Neural cell (in vitro differentiated cells): ENCODE results near the gene COG8. TPM values are rescaled to one million over a fixed set of nuclear protein-coding genes. Genes with fewer than 3 reads are reported as not detected.

Experiments used
- H2AFZ ChIP-seq: fragments of 200-600, 300-800 bp; sonication (generic), shearing (Covaris generic); 2 replicates; pipeline ENCODE4 v1.6.0; 2014; ENCODE audit warnings: low read depth, mild to moderate bottlenecking, antibody characterized with exemption, low read length, moderate library complexity
- H3F3A ChIP-seq: fragments of 200-600 bp; shearing (Covaris generic); 2 replicates; pipeline ENCODE4 v1.6.1; 2016; ENCODE audit warnings: mild to moderate bottlenecking, moderate library complexity, mixed read lengths, antibody characterized with exemption, low read length; ENCODE audit not compliant: insufficient read depth, poor library complexity, severe bottlenecking
- H3K27ac ChIP-seq: fragments of 200-600, 300-800 bp; sonication (generic), shearing (Covaris generic); 2 replicates; pipeline ENCODE4 v1.5.1; 2014; ENCODE audit warnings: mild to moderate bottlenecking, low read length, moderate library complexity
- H3K27me3 ChIP-seq: fragments of 300-800, 200-600 bp; sonication (generic), shearing (Covaris generic); 2 replicates; pipeline ENCODE4 v1.6.0; 2014; ENCODE audit warnings: mild to moderate bottlenecking, low read depth, low read length, moderate library complexity; ENCODE audit not compliant: insufficient read depth
- H3K36me3 ChIP-seq: fragments of 300-800, 200-600 bp; sonication (generic), shearing (Covaris generic); 2 replicates; pipeline ENCODE4 v1.5.1; 2014; ENCODE audit warnings: mild to moderate bottlenecking, antibody characterized with exemption, low read length, moderate library complexity; ENCODE audit not compliant: insufficient read depth
- H3K4me2 ChIP-seq: fragments of 300-800, 200-600 bp; sonication (generic), shearing (Covaris generic); 2 replicates; pipeline ENCODE4 v1.6.0; 2014; ENCODE audit warnings: mild to moderate bottlenecking, low read length
- H3K4me3 ChIP-seq: fragments of 300-800, 200-600 bp; sonication (generic), shearing (Covaris generic); 2 replicates; pipeline ENCODE4 v1.5.1; 2014; ENCODE audit warnings: mild to moderate bottlenecking, low read length, moderate library complexity
- H3K79me2 ChIP-seq: fragments of 200-600 bp; shearing (Covaris generic); replicated peaks from 2 replicates; pipeline ENCODE4 v1.6.0; 2014; ENCODE audit warnings: mild to moderate bottlenecking, low read length, moderate library complexity; ENCODE audit not compliant: insufficient read depth
- H3K9ac ChIP-seq: fragments of 300-800, 200-600 bp; sonication (generic), shearing (Covaris generic); 2 replicates; pipeline ENCODE4 v1.6.1; 2016; ENCODE audit warnings: mild to moderate bottlenecking, low read length, mixed read lengths
- H3K9me2 ChIP-seq: fragments of 200-600 bp; shearing (Covaris generic); 2 replicates; pipeline ENCODE4 v1.6.1; 2016; ENCODE audit warnings: mild to moderate bottlenecking, low read length, mixed read lengths; ENCODE audit not compliant: insufficient read depth
- H3K9me3 ChIP-seq: fragments of 200-600, 300-800 bp; sonication (generic), shearing (Covaris generic); 2 replicates; pipeline ENCODE4 v1.6.1; 2016; ENCODE audit warnings: mild to moderate bottlenecking, mixed run types, low read length, moderate library complexity, mixed read lengths
- H4K20me1 ChIP-seq: fragments of 200-600 bp; shearing (Covaris generic); 2 replicates; pipeline ENCODE4 v1.6.1; 2016; ENCODE audit warnings: mild to moderate bottlenecking, mixed run types; ENCODE audit not compliant: insufficient read depth
- EP300 ChIP-seq: fragments of 450-650 bp; conservative IDR thresholded peaks from 2 replicates; pipeline ENCODE4 v1.6.1; 2014; ENCODE audit warnings: antibody characterized with exemption, mild to moderate bottlenecking, moderate library complexity; ENCODE audit not compliant: poor library complexity, severe bottlenecking
- EZH2 ChIP-seq: fragments of 200-600, 300-800 bp; shearing (Covaris generic), sonication (generic); IDR thresholded peaks from 2 replicates; pipeline ENCODE4 v1.6.1; 2014; ENCODE audit warnings: antibody characterized with exemption, low read length, borderline replicate concordance, mild to moderate bottlenecking; ENCODE audit not compliant: insufficient read depth, poor library complexity, severe bottlenecking
- MXI1 ChIP-seq: fragments of 450-650 bp; conservative IDR thresholded peaks from 2 replicates; pipeline ENCODE4 v1.6.1; 2014; ENCODE audit warnings: antibody characterized with exemption, mild to moderate bottlenecking; ENCODE audit not compliant: poor library complexity, severe bottlenecking
- POLR2AphosphoS5 ChIP-seq: IDR thresholded peaks from 2 replicates; pipeline ENCODE4 v1.6.1; 2012
- RAD21 ChIP-seq: fragments of 450-650 bp; conservative IDR thresholded peaks from 2 replicates; pipeline ENCODE4 v1.6.1; 2014; ENCODE audit warnings: antibody characterized with exemption, mild to moderate bottlenecking, moderate library complexity
- SMC3 ChIP-seq: fragments of 450-650 bp; conservative IDR thresholded peaks from 2 replicates; pipeline ENCODE4 v1.6.1; 2014; ENCODE audit warnings: antibody characterized with exemption, mild to moderate bottlenecking, moderate library complexity; ENCODE audit not compliant: poor library complexity
- TAF1 ChIP-seq: IDR thresholded peaks from 2 replicates; pipeline ENCODE4 v1.6.1; 2012; ENCODE audit warnings: low read depth
- polyA plus RNA-seq: library from polyadenylated mRNA; depleted of rRNA; stranded (reverse); fragments of >200 nt; gene quantifications from 2 replicates; pipeline ENCODE4 v1.2.3, GENCODE V29; 2014
- TF ChIP-seq, protein P1 (sequence below): fragments of 450-650 bp; IDR thresholded peaks from 2 replicates; pipeline ENCODE4 v1.5.1; 2014; ENCODE audit warnings: antibody characterized with exemption, mild to moderate bottlenecking, moderate library complexity; ENCODE audit not compliant: poor library complexity, severe bottlenecking
- TF ChIP-seq, protein P2 (sequence below): IDR thresholded peaks from 2 replicates; pipeline ENCODE4 v1.6.1; 2012; ENCODE audit warnings: borderline replicate concordance

Gene COG8
- polyA plus RNA-seq, 1 donor from 2014 or later = 27.8 TPM

DNA sequence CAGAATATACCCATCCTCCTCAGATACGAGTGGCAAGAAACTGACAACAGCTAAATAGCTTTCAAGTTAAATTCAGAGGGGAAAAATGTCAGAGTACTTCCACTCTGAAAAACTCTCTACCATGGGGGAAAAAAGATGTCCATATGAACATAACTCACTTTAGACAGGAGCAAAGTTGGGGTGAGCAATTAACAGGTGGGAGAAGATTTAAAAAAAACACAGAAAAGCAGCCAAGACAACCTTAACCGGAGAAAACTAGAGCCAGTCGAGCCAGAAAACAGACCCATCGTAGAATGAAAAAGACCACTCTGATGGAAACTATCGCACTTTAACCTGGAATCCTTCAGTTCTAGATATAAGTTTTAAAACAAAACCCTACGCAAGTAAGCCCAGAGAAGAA is 45.6 kb upstream of the COG8 start:
- Histone ChIP-seq H3K27me3 (no peaks in the 10 kb centered on the region), H3K9ac (peak overlapping the region; percentile 74), H3K27ac (peak overlapping the region; percentile 57), H4K20me1 (no peaks in the 10 kb centered on the region), H3K79me2 (peaks cover 17% of the 10 kb centered on the region), H3K9me3 (no peaks in the 10 kb centered on the region), H3K9me2 (no peaks in the 10 kb centered on the region), H3K4me3 (peak overlapping the region; percentile 70), H3K4me2 (peak overlapping the region; percentile 95), H3K36me3 (no peaks in the 10 kb centered on the region), H2AFZ (peak overlapping the region; percentile 60), H3F3A (no peaks in the 10 kb centered on the region)
- TF ChIP-seq, protein P1, sequence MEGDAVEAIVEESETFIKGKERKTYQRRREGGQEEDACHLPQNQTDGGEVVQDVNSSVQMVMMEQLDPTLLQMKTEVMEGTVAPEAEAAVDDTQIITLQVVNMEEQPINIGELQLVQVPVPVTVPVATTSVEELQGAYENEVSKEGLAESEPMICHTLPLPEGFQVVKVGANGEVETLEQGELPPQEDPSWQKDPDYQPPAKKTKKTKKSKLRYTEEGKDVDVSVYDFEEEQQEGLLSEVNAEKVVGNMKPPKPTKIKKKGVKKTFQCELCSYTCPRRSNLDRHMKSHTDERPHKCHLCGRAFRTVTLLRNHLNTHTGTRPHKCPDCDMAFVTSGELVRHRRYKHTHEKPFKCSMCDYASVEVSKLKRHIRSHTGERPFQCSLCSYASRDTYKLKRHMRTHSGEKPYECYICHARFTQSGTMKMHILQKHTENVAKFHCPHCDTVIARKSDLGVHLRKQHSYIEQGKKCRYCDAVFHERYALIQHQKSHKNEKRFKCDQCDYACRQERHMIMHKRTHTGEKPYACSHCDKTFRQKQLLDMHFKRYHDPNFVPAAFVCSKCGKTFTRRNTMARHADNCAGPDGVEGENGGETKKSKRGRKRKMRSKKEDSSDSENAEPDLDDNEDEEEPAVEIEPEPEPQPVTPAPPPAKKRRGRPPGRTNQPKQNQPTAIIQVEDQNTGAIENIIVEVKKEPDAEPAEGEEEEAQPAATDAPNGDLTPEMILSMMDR = no peak
- TF ChIP-seq EZH2 = no peak
- no peak for TF ChIP-seq EP300
- TF ChIP-seq RAD21 = no peak
- no peak for TF ChIP-seq POLR2AphosphoS5

DNA sequence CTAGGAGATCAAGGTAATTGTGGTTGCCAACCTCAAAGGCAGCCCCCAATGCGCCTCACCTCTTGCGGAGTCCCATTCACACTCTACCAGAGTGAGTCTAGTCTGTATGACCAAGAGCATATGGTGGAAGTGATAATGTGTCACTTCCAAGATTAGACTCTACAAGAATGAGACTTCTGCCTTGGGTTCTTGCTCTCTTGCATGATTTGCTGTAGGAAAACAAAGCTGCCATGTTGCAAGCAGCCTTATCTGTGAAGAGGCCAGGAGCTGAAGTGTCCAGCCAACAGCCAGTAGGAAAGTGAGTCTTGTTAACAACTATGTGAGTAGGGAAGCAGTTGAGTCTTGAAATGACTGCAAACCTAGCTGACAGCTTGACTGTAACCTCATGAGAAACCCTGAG is 43.1 kb upstream of the COG8 start:
- Histone ChIP-seq H2AFZ (no peak overlapping the region), H3K27ac (no peak overlapping the region), H3K4me2 (no peak overlapping the region), H3K9ac (no peak overlapping the region), H3K36me3 (no peaks in the 10 kb centered on the region), H3K4me3 (no peak overlapping the region), H3F3A (no peaks in the 10 kb centered on the region), H3K79me2 (peaks cover 17% of the 10 kb centered on the region), H3K27me3 (no peaks in the 10 kb centered on the region), H3K9me2 (no peaks in the 10 kb centered on the region), H4K20me1 (no peaks in the 10 kb centered on the region), H3K9me3 (no peaks in the 10 kb centered on the region)
- no peak for TF ChIP-seq EZH2
- no peak for TF ChIP-seq MXI1
- TF ChIP-seq, protein P2, sequence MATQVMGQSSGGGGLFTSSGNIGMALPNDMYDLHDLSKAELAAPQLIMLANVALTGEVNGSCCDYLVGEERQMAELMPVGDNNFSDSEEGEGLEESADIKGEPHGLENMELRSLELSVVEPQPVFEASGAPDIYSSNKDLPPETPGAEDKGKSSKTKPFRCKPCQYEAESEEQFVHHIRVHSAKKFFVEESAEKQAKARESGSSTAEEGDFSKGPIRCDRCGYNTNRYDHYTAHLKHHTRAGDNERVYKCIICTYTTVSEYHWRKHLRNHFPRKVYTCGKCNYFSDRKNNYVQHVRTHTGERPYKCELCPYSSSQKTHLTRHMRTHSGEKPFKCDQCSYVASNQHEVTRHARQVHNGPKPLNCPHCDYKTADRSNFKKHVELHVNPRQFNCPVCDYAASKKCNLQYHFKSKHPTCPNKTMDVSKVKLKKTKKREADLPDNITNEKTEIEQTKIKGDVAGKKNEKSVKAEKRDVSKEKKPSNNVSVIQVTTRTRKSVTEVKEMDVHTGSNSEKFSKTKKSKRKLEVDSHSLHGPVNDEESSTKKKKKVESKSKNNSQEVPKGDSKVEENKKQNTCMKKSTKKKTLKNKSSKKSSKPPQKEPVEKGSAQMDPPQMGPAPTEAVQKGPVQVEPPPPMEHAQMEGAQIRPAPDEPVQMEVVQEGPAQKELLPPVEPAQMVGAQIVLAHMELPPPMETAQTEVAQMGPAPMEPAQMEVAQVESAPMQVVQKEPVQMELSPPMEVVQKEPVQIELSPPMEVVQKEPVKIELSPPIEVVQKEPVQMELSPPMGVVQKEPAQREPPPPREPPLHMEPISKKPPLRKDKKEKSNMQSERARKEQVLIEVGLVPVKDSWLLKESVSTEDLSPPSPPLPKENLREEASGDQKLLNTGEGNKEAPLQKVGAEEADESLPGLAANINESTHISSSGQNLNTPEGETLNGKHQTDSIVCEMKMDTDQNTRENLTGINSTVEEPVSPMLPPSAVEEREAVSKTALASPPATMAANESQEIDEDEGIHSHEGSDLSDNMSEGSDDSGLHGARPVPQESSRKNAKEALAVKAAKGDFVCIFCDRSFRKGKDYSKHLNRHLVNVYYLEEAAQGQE = no peak
- no peak for TF ChIP-seq EP300
- TF ChIP-seq RAD21 = no peak
- TF ChIP-seq POLR2AphosphoS5 = no peak
- TF ChIP-seq SMC3 = no peak
- TF ChIP-seq, protein P1 = no peak
- TF ChIP-seq TAF1 = no peak
